IPS-15b (cell line): ENCODE results near the gene YEATS2.

Experiments used
- H3K27me3 ChIP-seq: one replicate; pipeline ENCODE4 v1.6.1; 2013; ENCODE audit warnings: low read length; ENCODE audit not compliant: control insufficient read depth, insufficient read depth
- H3K36me3 ChIP-seq: one replicate; pipeline ENCODE4 v1.6.1; 2013; ENCODE audit warnings: low read length; ENCODE audit not compliant: control insufficient read depth, insufficient read depth
- H3K4me1 ChIP-seq: one replicate; pipeline ENCODE4 v1.6.1; 2013; ENCODE audit warnings: mild to moderate bottlenecking, low read length; ENCODE audit not compliant: control insufficient read depth, insufficient read depth
- H3K4me3 ChIP-seq: one replicate; pipeline ENCODE4 v1.5.1; 2013; ENCODE audit warnings: low read depth, low read length
- H3K9ac ChIP-seq: one replicate; pipeline ENCODE4 v1.6.1; 2013; ENCODE audit warnings: low read depth, mild to moderate bottlenecking, low read length
- H3K9me3 ChIP-seq: one replicate; pipeline ENCODE4 v1.6.1; 2013; ENCODE audit warnings: mild to moderate bottlenecking, low read length; ENCODE audit not compliant: control insufficient read depth, insufficient read depth

The YEATS2 gene

DNA sequence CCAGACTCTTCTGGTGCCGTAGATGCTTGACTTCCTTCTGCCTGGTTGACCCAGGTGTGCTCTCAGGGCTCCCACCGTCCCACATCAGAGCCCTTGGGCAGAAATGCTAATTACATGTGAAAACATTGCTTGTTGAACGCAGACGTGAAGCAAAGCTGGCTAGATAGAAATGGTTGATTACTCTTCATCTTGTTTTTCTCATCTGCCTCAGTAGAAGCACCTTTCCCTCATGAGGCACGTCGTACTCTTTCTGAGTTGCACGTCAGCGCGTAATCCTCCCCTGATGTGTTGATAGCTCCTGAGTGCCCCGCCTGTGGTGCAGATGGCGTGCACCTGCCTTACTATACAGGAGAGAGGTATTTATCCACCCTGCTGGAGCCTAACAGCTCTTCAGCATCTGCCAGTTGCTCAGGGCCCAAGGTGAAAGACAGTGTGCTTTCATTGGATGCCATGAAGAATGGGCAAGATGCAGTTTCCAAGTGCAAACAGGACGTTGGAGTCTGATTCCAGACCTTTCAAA, 109.7 kb downstream of the YEATS2 start:
- no peaks in the 10 kb centered on the region for H3K4me1 ChIP-seq
- no peak overlapping the region for H3K9ac ChIP-seq
- no peaks in the 10 kb centered on the region for H3K9me3 ChIP-seq
- no peaks in the 10 kb centered on the region for H3K27me3 ChIP-seq
- H3K4me3 ChIP-seq, result no peak overlapping the region
- H3K36me3 ChIP-seq, result peaks cover 79% of the 10 kb centered on the region

DNA sequence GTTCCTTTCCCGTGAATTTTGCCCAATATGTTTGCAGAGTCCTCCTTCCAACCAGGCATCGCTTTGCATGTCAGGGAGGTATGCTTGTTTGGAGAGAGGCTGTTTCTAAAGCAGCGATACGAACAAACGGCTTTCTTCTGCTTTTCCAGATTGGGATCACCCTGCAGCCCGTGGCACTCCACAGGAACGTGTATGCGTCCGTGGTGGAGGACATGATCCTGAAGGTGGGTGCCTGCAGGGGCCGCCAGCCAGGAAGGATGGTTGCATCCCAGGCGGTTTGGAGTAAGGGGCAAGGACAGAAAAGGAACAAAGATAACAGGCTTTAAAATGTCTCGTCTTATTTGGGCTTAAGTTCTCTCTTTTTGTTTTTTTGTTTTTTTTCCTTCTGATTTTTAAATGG, 110.3 kb downstream of the YEATS2 start:
- Histone ChIP-seq H3K4me3 (no peak overlapping the region), H3K9me3 (no peaks in the 10 kb centered on the region), H3K27me3 (no peaks in the 10 kb centered on the region), H3K36me3 (peaks cover 75% of the 10 kb centered on the region), H3K9ac (no peak overlapping the region), H3K4me1 (no peaks in the 10 kb centered on the region)

GRCh38 chr3:183808355-183808754, 110.8 kb downstream of the YEATS2 start:
- H3K27me3 ChIP-seq, result no peaks in the 10 kb centered on the region
- H3K4me3 ChIP-seq, result no peak overlapping the region
- H3K9ac ChIP-seq, result no peak overlapping the region
- peaks cover 70% of the 10 kb centered on the region for H3K36me3 ChIP-seq
- H3K4me1 ChIP-seq, result no peaks in the 10 kb centered on the region
- no peaks in the 10 kb centered on the region for H3K9me3 ChIP-seq

DNA sequence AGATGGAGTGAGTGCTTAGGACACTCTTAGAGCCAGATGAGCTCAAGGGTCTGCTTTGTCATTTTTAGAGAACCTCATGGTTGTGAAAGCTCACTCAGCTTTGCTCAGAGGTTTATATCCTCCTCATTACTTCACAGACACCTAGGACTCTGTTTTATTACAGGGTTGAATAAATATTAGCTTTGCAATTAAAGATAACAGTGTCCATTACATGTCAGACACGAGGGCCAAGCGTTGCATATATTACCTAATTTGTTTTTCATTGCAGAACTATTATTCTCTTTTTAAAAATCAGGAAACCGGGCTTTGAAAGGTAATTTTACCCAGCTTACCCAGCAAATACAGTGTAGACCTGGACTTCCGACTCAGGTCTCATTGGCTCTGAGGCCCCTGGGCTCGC, 111.7 kb downstream of the YEATS2 start:
- H3K9ac ChIP-seq, result no peak overlapping the region
- no peak overlapping the region for H3K4me3 ChIP-seq
- H3K4me1 ChIP-seq, result no peaks in the 10 kb centered on the region
- no peaks in the 10 kb centered on the region for H3K9me3 ChIP-seq
- H3K27me3 ChIP-seq, result no peaks in the 10 kb centered on the region
- peaks cover 63% of the 10 kb centered on the region for H3K36me3 ChIP-seq

DNA sequence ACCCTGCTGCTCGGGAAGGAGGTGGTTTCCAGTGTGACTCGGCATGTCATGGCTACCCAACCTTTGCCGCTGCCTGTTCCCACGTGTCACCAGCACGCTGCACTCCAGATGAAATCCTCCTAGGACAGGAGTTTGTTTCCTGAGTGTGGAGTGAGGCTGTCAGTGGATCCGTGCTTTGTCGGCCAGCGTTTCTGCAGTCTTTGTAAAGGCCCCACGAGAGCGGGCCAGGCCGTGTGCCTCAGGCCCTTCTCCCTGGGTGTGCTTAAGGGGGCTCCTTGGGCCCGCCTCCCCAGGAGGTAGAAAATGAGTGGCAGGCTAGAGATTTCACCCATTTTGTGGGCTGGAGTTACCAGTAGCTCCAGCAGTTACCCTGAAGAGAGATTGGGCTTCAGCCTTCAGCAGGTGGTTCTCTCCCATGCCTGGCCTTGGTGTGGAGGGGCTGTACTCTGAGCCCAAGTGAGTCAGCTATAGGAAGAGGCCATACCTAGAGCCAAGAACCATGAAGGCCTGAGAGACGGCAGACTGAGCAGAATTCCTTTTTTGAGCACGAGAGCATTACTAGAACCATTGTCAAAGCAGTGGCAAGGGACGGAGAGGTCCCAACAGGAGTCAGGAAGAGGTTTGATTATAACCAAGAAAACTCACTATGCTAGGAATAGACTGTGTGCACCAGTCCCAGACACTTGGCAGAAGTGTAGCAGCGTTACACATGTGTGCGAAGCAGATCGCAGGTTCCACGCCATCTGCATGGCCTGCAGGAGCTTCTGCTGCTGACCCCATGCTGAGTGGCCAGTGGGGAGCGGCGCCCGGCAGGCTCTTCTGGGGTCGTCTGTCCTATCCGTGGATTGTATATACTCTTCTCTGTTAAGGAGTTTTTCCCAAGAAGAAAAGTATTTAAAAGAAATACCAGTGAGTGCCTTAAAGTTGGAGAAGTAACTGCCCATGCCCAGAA, 113.3 kb downstream of the YEATS2 start:
- Histone ChIP-seq H3K27me3 (no peaks in the 10 kb centered on the region), H3K36me3 (peaks cover 54% of the 10 kb centered on the region), H3K4me3 (no peak overlapping the region), H3K4me1 (no peaks in the 10 kb centered on the region), H3K9me3 (no peaks in the 10 kb centered on the region), H3K9ac (no peak overlapping the region)

GRCh38 chr3:183811638-183812037, 114.0 kb downstream of the YEATS2 start:
- Histone ChIP-seq H3K27me3 (no peaks in the 10 kb centered on the region), H3K4me1 (no peaks in the 10 kb centered on the region), H3K36me3 (peaks cover 52% of the 10 kb centered on the region), H3K9ac (no peak overlapping the region), H3K9me3 (no peaks in the 10 kb centered on the region), H3K4me3 (no peak overlapping the region)

DNA sequence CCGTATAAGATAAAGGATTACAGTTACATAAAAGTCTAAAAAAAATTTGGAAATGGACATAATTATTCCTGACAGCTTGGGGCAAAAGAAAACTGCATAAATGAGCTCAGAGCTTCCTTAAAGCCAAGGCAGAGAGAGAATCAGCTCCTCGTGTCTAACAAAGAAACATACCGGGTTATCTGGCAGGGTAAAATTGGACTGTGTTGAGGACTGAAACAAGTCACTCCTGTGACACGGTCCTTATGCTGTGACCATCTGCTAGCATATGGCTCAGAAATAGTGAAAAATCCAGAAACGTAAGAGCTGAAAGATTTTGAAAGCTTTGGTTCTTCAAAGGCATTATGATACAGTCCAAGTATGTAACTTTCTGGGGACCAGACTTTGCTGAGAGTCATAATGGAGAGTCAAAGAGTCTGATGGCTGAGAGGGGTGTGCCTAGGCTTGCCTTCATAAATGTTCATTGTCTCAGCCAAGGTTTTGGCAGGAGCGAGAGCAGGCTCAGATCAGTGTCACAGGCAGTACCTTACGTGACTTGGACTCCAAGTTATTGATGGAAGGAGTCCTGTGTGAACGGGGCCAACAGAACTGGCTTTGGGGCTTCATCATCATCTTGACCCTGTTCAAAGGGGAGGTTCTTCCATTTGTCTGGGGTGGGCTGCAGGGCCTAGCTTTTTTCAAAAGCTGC, 115.3 kb downstream of the YEATS2 start:
- H3K27me3 ChIP-seq, result no peaks in the 10 kb centered on the region
- H3K9ac ChIP-seq, result no peak overlapping the region
- H3K4me3 ChIP-seq, result no peak overlapping the region
- H3K36me3 ChIP-seq, result peaks cover 47% of the 10 kb centered on the region
- no peaks in the 10 kb centered on the region for H3K9me3 ChIP-seq
- no peaks in the 10 kb centered on the region for H3K4me1 ChIP-seq

DNA sequence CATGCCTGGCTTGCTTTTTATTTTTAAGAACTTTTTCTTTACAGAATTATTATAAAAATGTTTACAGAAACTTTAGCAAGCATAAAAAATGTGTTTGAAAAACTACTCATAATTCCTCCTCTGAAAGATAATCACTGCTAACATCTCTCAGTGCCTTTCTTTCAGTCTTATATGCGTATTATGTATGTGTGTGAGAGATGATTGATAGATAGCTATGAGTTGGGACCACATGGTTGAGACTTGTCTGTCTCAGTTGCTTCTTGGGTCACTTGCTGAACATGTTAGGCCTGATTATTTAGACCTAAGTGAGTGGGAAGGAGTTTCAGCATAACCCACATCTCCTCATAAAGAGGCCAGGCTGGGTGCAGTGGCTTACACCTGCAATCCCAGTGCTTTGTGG, 116.6 kb downstream of the YEATS2 start:
- no peak overlapping the region for H3K4me3 ChIP-seq
- H3K36me3 ChIP-seq, result peaks cover 38% of the 10 kb centered on the region
- H3K9me3 ChIP-seq, result no peaks in the 10 kb centered on the region
- no peak overlapping the region for H3K9ac ChIP-seq
- H3K27me3 ChIP-seq, result no peaks in the 10 kb centered on the region
- H3K4me1 ChIP-seq, result no peaks in the 10 kb centered on the region

- Histone ChIP-seq H3K9ac (no peak overlapping the region), H3K4me3 (no peak overlapping the region), H3K27me3 (no peaks in the 10 kb centered on the region), H3K9me3 (no peaks in the 10 kb centered on the region), H3K36me3 (peaks cover 26% of the 10 kb centered on the region), H3K4me1 (no peaks in the 10 kb centered on the region)
These were observed 118.0 kb downstream of the YEATS2 start for GRCh38 chr3:183815563-183815940.

- no peaks in the 10 kb centered on the region for H3K27me3 ChIP-seq
- no peak overlapping the region for H3K9ac ChIP-seq
- H3K36me3 ChIP-seq, result peaks cover 22% of the 10 kb centered on the region
- H3K4me1 ChIP-seq, result no peaks in the 10 kb centered on the region
- H3K4me3 ChIP-seq, result no peak overlapping the region
- H3K9me3 ChIP-seq, result no peaks in the 10 kb centered on the region
These were observed 118.4 kb downstream of the YEATS2 start for GRCh38 chr3:183815951-183816475.

GRCh38 chr3:183816681-183817510, 119.3 kb downstream of the YEATS2 start:
- H3K27me3 ChIP-seq, result no peaks in the 10 kb centered on the region
- no peak overlapping the region for H3K9ac ChIP-seq
- peaks cover 14% of the 10 kb centered on the region for H3K36me3 ChIP-seq
- H3K4me3 ChIP-seq, result no peak overlapping the region
- H3K4me1 ChIP-seq, result no peaks in the 10 kb centered on the region
- H3K9me3 ChIP-seq, result no peaks in the 10 kb centered on the region
